Peyer's patch (tissue), 4 donors: ENCODE data around the gene MIGA2.

Experiments
- POLR2A ChIP-seq, 2 donors: fragments of 450-650 bp; IDR thresholded peaks; one replicate each; pipeline ENCODE4 v1.5.1; 2017; ENCODE audit warnings: antibody characterized with exemption in 2 of 2, mild to moderate bottlenecking in 2 of 2, moderate library complexity in 2 of 2
- TF ChIP-seq, protein P1 (sequence below), 6 experiments: fragments of 450-650 bp in 4 of 6; fragments of 200-600 bp in 2 of 6; sonication (generic) in 1 of 6; IDR thresholded peaks; one replicate each; pipeline ENCODE4 v1.5.1; 2017 to 2019; ENCODE audit warnings: antibody characterized with exemption in 6 of 6, mild to moderate bottlenecking in 3 of 6, moderate library complexity in 1 of 6

DNA sequence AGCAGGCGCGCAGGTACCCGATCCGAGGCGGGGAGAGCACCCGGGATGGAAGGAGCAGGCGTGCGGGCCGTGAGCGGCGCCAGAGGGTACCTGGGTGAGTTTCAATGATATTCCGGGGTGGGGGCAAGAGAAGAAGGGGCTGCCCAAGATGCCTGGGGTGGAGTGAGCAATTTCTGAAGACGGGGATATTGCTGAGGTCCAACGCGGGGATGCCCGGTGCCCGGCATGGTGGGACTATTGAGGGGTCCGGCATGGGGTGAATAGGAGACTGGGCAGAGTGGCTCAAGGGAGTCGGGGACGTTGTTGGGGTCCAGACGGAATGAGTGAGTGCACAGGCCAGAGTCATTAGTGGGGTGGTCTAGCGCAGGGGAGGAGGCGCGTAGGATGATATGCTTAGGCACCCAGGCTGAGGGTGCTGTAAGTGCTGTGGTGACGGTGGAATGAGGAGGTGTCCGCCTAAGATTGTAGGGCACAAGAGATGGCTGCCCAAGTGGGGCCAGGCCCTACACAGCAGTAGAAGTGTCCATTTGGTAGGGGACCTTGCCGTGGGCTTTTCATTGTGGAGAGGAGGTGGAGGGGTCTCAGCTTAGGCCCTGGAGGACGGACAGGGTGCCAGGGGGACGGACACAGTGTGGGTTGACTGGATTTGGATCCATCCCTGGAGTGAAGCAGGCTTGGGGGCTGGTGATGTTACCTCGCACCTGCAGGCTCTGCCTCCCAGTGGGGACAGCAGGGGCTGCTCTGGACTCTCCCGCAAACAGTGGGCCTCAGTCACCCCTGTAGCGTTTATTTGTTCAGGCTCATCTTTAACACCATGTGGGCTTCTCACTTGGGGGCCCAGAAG is 719 bp downstream of the MIGA2 start:
- TF ChIP-seq, protein P1, sequence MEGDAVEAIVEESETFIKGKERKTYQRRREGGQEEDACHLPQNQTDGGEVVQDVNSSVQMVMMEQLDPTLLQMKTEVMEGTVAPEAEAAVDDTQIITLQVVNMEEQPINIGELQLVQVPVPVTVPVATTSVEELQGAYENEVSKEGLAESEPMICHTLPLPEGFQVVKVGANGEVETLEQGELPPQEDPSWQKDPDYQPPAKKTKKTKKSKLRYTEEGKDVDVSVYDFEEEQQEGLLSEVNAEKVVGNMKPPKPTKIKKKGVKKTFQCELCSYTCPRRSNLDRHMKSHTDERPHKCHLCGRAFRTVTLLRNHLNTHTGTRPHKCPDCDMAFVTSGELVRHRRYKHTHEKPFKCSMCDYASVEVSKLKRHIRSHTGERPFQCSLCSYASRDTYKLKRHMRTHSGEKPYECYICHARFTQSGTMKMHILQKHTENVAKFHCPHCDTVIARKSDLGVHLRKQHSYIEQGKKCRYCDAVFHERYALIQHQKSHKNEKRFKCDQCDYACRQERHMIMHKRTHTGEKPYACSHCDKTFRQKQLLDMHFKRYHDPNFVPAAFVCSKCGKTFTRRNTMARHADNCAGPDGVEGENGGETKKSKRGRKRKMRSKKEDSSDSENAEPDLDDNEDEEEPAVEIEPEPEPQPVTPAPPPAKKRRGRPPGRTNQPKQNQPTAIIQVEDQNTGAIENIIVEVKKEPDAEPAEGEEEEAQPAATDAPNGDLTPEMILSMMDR (IDR thresholded peaks at IDR 0.05), result no peak
- TF ChIP-seq POLR2A (IDR thresholded peaks at IDR 0.05), result no peak
